ENCODE results near the gene PRR18. TPM values are rescaled to one million over a fixed set of nuclear protein-coding genes. Genes with fewer than 3 reads are reported as not detected.

The PRR18 gene
- total and polyA plus RNA-seq, 2 of the 13 experiments (the other 11 are each of a cell fraction or from before 2014, with no cell fraction given), result 0.04 TPM

- TF ChIP-seq, protein P1, sequence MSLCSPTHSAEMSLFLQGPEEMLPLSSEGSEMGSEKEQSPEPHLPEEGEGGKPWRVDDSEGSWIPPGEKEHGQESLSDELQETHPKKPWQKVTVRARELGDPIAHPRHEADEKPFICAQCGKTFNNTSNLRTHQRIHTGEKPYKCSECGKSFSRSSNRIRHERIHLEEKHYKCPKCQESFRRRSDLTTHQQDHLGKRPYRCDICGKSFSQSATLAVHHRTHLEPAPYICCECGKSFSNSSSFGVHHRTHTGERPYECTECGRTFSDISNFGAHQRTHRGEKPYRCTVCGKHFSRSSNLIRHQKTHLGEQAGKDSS (CRISPR knock-in tag; IDR thresholded peaks at IDR 0.05; ENCODE audit: borderline replicate concordance, low read depth), result no peak
- no peak for TF ChIP-seq MBNL3 (CRISPR knock-in tag; conservative IDR thresholded peaks at IDR 0.05)
- TF ChIP-seq FOXK1 (CRISPR knock-in tag; IDR thresholded peaks at IDR 0.05; ENCODE audit: borderline replicate concordance, low read depth), result no peak
- TF ChIP-seq, protein P2, sequence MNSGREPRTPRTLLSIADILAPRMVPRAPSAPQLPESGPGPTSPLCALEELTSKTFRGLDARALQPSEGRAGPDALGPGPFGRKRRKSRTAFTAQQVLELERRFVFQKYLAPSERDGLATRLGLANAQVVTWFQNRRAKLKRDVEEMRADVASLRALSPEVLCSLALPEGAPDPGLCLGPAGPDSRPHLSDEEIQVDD (CRISPR knock-in tag; IDR thresholded peaks at IDR 0.05; ENCODE audit: borderline replicate concordance), result no peak
- TF ChIP-seq ZNF607 (CRISPR knock-in tag; IDR thresholded peaks at IDR 0.05; ENCODE audit: borderline replicate concordance), result no peak
- no peak for TF ChIP-seq TGIF2 (CRISPR knock-in tag; IDR thresholded peaks at IDR 0.05)
- TF ChIP-seq, protein P3, sequence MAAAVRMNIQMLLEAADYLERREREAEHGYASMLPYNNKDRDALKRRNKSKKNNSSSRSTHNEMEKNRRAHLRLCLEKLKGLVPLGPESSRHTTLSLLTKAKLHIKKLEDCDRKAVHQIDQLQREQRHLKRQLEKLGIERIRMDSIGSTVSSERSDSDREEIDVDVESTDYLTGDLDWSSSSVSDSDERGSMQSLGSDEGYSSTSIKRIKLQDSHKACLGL (CRISPR knock-in tag; IDR thresholded peaks at IDR 0.05), result no peak
- TF ChIP-seq MEF2D (CRISPR knock-in tag; IDR thresholded peaks at IDR 0.05), result no peak
- TF ChIP-seq NFYC (CRISPR knock-in tag; IDR thresholded peaks at IDR 0.05), result no peak
- no peak for TF ChIP-seq ZNF512 (CRISPR knock-in tag; IDR thresholded peaks at IDR 0.05)
- no peak for TF ChIP-seq ZFP36L2 (CRISPR knock-in tag; IDR thresholded peaks at IDR 0.05)
Observed at GRCh38 chr6:166346965-166347364, 38.8 kb upstream of the PRR18 start (continued).

Data from HepG2 (cell line).